CMK (cell line): ENCODE results near the gene DSCAML1.
"Not testable (repeated sequence)": the region's sequence is repeated elsewhere in the genome, so short reads cannot be mapped to it uniquely, and the experiment has no call there.

ENCODE experiments used
- DNase-seq: peaks from one replicate; pipeline ENCODE4 v3.0.0-alpha.2; 2010; ENCODE audit warnings: low read depth

Gene DSCAML1

GRCh38 chr11:117817368-117818040, 20.5 kb upstream of the DSCAML1 start:
- peak; percentile 59 for DNase-seq

- no peak for DNase-seq
Observed at GRCh38 chr11:117816846-117817367, 19.9 kb upstream of the DSCAML1 start.

GRCh38 chr11:117816151-117816741, 19.2 kb upstream of the DSCAML1 start:
- DNase-seq: no peak

DNA sequence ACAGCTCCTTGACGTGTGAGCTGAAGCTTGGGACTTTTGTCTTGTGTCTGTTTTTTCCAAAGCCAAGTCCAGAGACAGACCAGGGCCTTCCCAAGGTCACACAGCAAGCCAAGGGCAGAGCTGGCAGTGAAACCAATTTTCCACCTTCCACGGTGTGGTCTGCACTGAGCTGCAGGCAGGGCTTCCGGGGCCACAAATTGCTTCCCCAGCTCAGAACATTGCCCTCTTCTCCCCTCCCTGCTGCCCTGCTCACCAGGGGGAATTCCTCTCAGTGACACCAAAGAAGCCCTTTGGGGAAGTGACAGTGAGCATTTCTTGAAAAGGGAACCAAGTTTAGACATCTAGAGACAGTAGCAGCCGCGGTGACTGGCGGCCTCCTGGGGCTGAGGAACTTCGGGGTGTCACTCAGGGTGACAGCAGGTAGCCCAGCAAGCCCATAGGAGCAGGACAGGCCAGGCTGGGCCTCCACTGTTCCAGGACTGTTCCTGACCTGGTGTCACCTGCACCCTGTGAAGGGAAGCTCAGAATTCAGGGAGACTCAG, 18.3 kb upstream of the DSCAML1 start:
- no peak for DNase-seq

- DNase-seq: no peak
Observed at GRCh38 chr11:117814766-117815261, 17.8 kb upstream of the DSCAML1 start.

GRCh38 chr11:117814204-117814765, 17.3 kb upstream of the DSCAML1 start:
- DNase-seq: no peak

DNA sequence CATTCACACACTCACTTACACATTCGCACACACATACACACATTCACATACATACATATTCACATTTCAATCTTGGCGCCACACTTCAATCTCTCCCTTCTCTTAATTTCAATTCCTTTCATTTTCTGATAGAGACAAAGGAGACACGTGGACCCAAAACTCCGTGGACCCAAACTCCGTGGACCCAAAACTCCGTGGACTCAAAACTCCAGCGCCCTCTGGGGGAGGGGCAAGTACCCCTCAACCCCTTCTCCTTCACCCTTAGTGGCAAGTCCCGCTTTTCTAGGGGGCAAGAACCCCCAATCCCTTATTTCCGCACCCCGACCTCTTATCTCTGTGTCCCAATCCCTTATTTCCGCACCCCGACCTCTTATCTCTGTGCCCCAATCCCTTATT, 13.0 kb upstream of the DSCAML1 start:
- DNase-seq: not testable (repeated sequence)

GRCh38 chr11:117809236-117810055, 12.4 kb upstream of the DSCAML1 start:
- peak; percentile 76 for DNase-seq

- DNase-seq: no peak
Observed at GRCh38 chr11:117808784-117809183, 11.8 kb upstream of the DSCAML1 start.

DNA sequence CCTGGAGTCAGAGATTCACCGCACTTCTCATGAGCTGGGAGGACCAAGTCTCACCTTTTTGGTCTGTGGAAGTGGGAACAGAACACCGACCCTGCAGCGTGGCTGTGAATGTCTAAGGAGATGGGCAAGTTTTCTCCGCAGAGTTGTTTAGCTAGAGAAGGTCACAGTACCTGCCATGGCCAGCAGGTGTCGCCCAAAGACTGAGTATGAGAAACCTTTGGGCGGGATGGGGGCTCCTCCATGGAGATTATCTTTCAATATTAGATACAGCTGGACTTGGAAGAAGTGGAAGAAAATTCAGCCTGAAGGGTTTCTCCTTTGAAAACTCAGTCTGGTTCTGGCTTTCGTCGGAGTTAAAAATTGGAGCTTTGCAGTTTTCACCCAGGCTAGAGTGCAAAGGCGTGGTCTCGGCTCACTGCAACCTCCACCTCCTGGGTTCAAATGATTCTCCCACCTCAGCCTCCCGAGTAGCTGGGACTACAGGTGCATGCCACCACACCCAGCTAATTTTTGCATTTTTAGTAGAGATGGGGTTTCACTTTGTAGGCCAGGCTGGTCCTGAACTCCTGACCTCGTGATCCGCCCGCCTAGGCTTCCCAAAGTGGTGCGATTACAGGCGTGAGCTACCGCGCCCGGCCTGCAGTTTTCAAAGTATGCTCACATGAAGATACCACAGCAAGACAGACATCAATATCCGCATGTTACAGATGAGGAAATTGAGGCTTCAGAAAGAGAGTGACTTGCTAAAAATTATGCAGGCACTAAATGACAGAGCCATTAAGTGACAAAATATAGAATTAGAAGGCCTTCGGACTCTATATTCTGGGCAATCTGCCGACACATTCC, 10.7 kb upstream of the DSCAML1 start:
- no peak for DNase-seq

DNA sequence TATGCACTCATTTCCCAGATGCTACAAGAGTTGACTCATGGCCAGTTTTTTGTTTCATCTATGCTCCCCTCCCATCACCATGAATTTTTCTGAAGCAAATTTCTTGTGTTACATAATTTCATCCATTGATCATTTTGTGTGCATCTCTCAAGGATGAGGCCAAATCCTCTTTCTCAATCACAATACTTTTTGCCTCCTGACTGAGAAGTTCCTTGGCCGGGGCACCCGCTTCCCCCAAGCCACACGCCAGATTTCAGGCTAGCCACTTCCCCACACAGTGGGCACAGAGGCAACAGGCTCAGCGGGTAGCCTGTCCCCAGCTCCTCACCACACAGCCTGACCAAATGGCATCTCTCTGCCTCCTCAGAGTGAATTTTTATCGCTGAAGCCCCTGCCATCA, 9.8 kb upstream of the DSCAML1 start:
- DNase-seq: no peak

DNA sequence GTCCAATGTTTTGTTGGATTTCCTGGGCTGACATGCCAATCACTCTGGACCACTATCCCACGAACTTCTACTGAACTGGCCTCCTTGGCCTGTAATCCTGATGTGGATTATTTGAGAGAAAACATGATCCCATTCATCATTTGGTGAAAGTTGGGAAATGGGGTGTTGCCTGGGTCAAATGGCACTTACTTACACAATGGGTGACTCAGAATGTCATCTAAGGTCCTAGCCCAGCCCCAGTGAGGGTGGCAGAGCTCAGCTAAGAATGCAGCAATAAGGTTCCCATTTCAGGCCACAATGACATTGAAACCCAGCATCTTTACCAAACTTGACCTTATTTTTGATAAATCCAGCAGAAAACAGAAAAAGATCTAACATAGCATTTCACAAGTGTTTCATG, 8.0 kb upstream of the DSCAML1 start:
- no peak for DNase-seq

DNA sequence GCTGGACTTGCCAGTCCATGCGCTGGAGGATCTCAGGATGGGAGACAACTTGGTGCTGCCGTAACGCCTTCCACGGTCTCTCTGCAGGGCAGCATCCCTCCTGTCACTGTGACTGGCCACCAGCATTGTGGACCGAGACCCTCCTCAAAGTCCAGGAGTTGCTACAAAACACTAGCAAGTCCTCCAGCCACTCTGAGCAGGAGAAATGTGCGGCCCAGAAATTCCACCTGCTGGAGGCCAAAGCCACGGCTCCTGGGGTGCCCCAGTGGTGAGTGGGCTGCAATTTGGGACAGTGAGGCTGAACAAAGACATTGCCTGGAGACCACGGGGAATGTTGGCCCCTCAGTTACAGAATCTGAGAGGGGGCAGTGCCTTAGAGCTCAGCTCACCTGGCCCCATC, 6.9 kb upstream of the DSCAML1 start:
- no peak for DNase-seq

GRCh38 chr11:117799634-117800033, 2.6 kb upstream of the DSCAML1 start:
- DNase-seq: no peak

- DNase-seq: no peak
Observed at GRCh38 chr11:117796456-117796871, 552 bp downstream of the DSCAML1 start.

DNA sequence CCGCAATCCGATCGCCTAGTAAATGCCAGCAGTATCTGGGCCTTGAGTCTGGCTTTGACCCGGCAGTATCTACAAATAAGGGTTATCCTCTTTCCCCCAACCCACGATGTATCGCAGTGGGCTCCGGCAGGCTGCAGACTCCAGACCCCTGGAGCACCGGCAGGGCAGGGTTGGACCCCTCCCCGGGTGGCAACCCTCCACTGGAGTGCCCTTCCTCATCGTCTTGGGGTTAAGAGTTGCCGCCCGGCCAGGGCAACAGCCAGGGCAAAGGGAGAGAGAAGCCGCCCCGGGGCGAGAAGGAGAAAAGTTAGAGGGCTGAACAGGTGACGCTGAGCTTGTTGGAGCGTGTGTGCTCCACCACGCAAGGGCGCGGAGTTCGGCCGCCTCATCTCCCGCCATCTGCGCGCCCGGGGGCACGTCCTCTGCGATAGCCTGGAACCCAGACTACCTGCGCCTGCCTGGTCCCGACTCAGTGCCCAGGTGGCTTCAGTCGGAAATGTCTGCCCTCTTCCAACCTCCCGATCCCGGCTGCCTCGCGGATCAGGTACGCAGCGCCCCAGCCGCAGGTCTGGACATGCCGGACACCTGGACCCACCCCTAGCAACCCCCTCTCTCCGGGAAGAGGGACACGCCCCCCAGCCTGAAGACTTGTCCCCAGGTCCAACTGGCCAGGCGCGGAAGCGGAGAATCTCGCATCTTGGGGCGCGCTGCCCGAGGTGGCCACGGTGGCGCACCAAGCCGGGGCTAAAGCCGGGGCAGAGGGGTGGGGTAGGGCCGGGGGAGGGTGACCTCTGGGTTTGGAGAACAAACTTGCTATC, 1.2 kb downstream of the DSCAML1 start:
- no peak for DNase-seq

- no peak for DNase-seq
Observed at GRCh38 chr11:117794772-117795629, 2.0 kb downstream of the DSCAML1 start.

GRCh38 chr11:117794135-117794534, 2.9 kb downstream of the DSCAML1 start:
- no peak for DNase-seq

- no peak for DNase-seq
Observed at GRCh38 chr11:117793583-117793982, 3.4 kb downstream of the DSCAML1 start.
